ENCODE data around the gene TSPAN32.

TSPAN32 gene

GRCh38 chr11:2258501-2259465 is 43.0 kb upstream of the TSPAN32 start:
- H3K4me3 ChIP-seq (replicated peaks; ENCODE audit: insufficient read depth, low read length) = no peak overlapping the region
- peaks cover 13% of the 10 kb centered on the region for H3K27me3 ChIP-seq (ENCODE audit: insufficient read depth, poor library complexity, severe bottlenecking)
- TF ChIP-seq POLR2AphosphoS5 (IDR thresholded peaks at IDR 0.05; ENCODE audit: low read depth) (no peak), GABPA (IDR thresholded peaks at IDR 0.05; ENCODE audit: low read depth) (no peak), SPI1 (IDR thresholded peaks at IDR 0.05; ENCODE audit: borderline replicate concordance, low read depth) (no peak), CTCF (IDR thresholded peaks at IDR 0.05; ENCODE audit: insufficient read depth, low read length) (no peak), REST (IDR thresholded peaks at IDR 0.05; ENCODE audit: insufficient replicate concordance, low read depth) (no peak)
- no peak overlapping the region for H3K27ac ChIP-seq (replicated peaks)
- DNase-seq (ENCODE audit: low read depth in 1 of 2, low spot score in 1 of 2) = no peak

GRCh38 chr11:2259466-2259830 is 42.4 kb upstream of the TSPAN32 start:
- TF ChIP-seq REST (IDR thresholded peaks at IDR 0.05; ENCODE audit: insufficient replicate concordance, low read depth) = no peak
- TF ChIP-seq CTCF (IDR thresholded peaks at IDR 0.05; ENCODE audit: insufficient read depth, low read length) = no peak
- TF ChIP-seq POLR2AphosphoS5 (IDR thresholded peaks at IDR 0.05; ENCODE audit: low read depth) = no peak
- TF ChIP-seq GABPA (IDR thresholded peaks at IDR 0.05; ENCODE audit: low read depth) = no peak
- no peak for TF ChIP-seq SPI1 (IDR thresholded peaks at IDR 0.05; ENCODE audit: borderline replicate concordance, low read depth)

GRCh38 chr11:2259897-2260451 is 41.8 kb upstream of the TSPAN32 start:
- TF ChIP-seq CTCF (IDR thresholded peaks at IDR 0.05; ENCODE audit: insufficient read depth, low read length) (no peak), REST (IDR thresholded peaks at IDR 0.05; ENCODE audit: insufficient replicate concordance, low read depth) (no peak), GABPA (IDR thresholded peaks at IDR 0.05; ENCODE audit: low read depth) (no peak), SPI1 (IDR thresholded peaks at IDR 0.05; ENCODE audit: borderline replicate concordance, low read depth) (no peak), POLR2AphosphoS5 (IDR thresholded peaks at IDR 0.05; ENCODE audit: low read depth) (no peak)
- Histone ChIP-seq H3K4me3 (replicated peaks; ENCODE audit: insufficient read depth, low read length) (no peak overlapping the region), H3K27ac (replicated peaks) (no peak overlapping the region), H3K27me3 (ENCODE audit: insufficient read depth, poor library complexity, severe bottlenecking) (peaks cover 13% of the 10 kb centered on the region)
- no peak for DNase-seq (ENCODE audit: low read depth in 1 of 2, low spot score in 1 of 2)

More at GRCh38 chr11:2259466-2259830, 42.4 kb upstream of the TSPAN32 start:
- no peak for DNase-seq (ENCODE audit: low read depth in 1 of 2, low spot score in 1 of 2)
- Histone ChIP-seq H3K27ac (replicated peaks) (no peak overlapping the region), H3K27me3 (ENCODE audit: insufficient read depth, poor library complexity, severe bottlenecking) (peaks cover 13% of the 10 kb centered on the region), H3K4me3 (replicated peaks; ENCODE audit: insufficient read depth, low read length) (no peak overlapping the region)
